SK-N-SH (cell line): ENCODE measurements around the gene EGF. TPM values are rescaled to one million over a fixed set of nuclear protein-coding genes. Genes with fewer than 3 reads are reported as not detected.

Experiments used
- CTCF ChIA-PET: fragments of 300-600, 350-600 bp; formaldehyde crosslinking; extraction: SDS; loops from one replicate; lab custom pipeline; 2021; lab: Yijun Ruan, JAX
- POLR2A ChIA-PET: fragments of 350-600 bp; sonication (Branson Sonifier 250); formaldehyde crosslinking; extraction: SDS; loops from one replicate; lab custom pipeline; 2020; ENCODE audit warnings: antibody characterized with exemption, inconsistent platforms; lab: Yijun Ruan, JAX
- DNase-seq: peaks from one replicate; pipeline ENCODE4 v3.0.0; 2012
- H2AFZ ChIP-seq: fragments of 200-600 bp; sonication (generic); 2 replicates; pipeline ENCODE4 v1.8.1; 2016; ENCODE audit warnings: antibody characterized with exemption, mild to moderate bottlenecking, low read depth
- H3F3A ChIP-seq: fragments of 200-600 bp; sonication (generic); replicated peaks from 2 replicates; pipeline ENCODE3; 2016; ENCODE audit warnings: antibody characterized with exemption, mild to moderate bottlenecking; ENCODE audit not compliant: insufficient read depth
- H3K27ac ChIP-seq, 2 experiments: fragments of 200-500 bp in 1 of 2; fragments of 200-600 bp in 1 of 2; sonication (Bioruptor generic) in 1 of 2; sonication (generic), shearing (Covaris generic) in 1 of 2; 2 replicates each; pipeline versions ENCODE4 v1.5.1 to v1.6.1; 2014 to 2016; ENCODE audit warnings: low read depth in 2 of 2, inconsistent platforms in 1 of 2, low read length in 1 of 2, mild to moderate bottlenecking in 1 of 2, mixed read lengths in 1 of 2
- H3K27me3 ChIP-seq: fragments of 200-600 bp; sonication (generic), shearing (Covaris generic); 2 replicates; pipeline ENCODE4 v1.6.1; 2016; ENCODE audit warnings: mixed run types; ENCODE audit not compliant: insufficient read depth
- H3K36me3 ChIP-seq, 2 experiments: fragments of 200-500 bp in 1 of 2; fragments of 200-600 bp in 1 of 2; sonication (Bioruptor generic) in 1 of 2; sonication (generic) in 1 of 2; replicated peaks in 1 of 2; 2 replicates each; pipeline versions ENCODE3 to v1.5.1; 2014 to 2016; ENCODE audit warnings: low read length in 1 of 2, mild to moderate bottlenecking in 1 of 2; ENCODE audit not compliant: insufficient read depth in 2 of 2, control insufficient read depth in 1 of 2
- H3K4me1 ChIP-seq, 2 experiments: fragments of 200-500 bp in 1 of 2; fragments of 200-600 bp in 1 of 2; sonication (Bioruptor generic) in 1 of 2; sonication (generic), shearing (Covaris generic) in 1 of 2; 2 replicates each; pipeline versions ENCODE4 v1.5.1 to v1.6.1; 2014 to 2016; ENCODE audit warnings: low read depth in 1 of 2, low read length in 1 of 2, mixed run types in 1 of 2; ENCODE audit not compliant: insufficient read depth in 2 of 2, control insufficient read depth in 1 of 2
- H3K4me2 ChIP-seq: fragments of 200-600 bp; sonication (generic), shearing (Covaris generic); 2 replicates; pipeline ENCODE4 v1.6.1; 2017; ENCODE audit warnings: mixed run types
- H3K4me3 ChIP-seq, 2 experiments: fragments of 200-500 bp in 1 of 2; fragments of 200-600 bp in 1 of 2; sonication (Bioruptor generic) in 1 of 2; sonication (generic), shearing (Covaris generic) in 1 of 2; 2 replicates each; pipeline versions ENCODE4 v1.5.1 to v1.8.1; 2014 to 2016; ENCODE audit warnings: low read depth in 2 of 2, inconsistent platforms in 1 of 2, low read length in 1 of 2, mild to moderate bottlenecking in 1 of 2, mixed read lengths in 1 of 2, moderate library complexity in 1 of 2
- H3K79me2 ChIP-seq: fragments of 200-600 bp; sonication (generic); 2 replicates; pipeline ENCODE4 v1.8.1; 2017; ENCODE audit warnings: mild to moderate bottlenecking; ENCODE audit not compliant: insufficient read depth
- H3K9ac ChIP-seq: fragments of 200-600 bp; sonication (generic); 2 replicates; pipeline ENCODE4 v1.6.1; 2017; ENCODE audit warnings: mixed run types
- H3K9me2 ChIP-seq: fragments of 200-600 bp; sonication (generic); 2 replicates; pipeline ENCODE4 v1.6.1; 2017; ENCODE audit warnings: mixed run types
- H3K9me3 ChIP-seq: fragments of 200-600 bp; sonication (generic); 2 replicates; pipeline ENCODE4 v1.6.1; 2017; ENCODE audit warnings: mixed run types, mild to moderate bottlenecking, moderate library complexity
- H4K20me1 ChIP-seq: fragments of 200-600 bp; sonication (generic); 2 replicates; pipeline ENCODE4 v1.6.1; 2017; ENCODE audit warnings: mild to moderate bottlenecking, mixed run types; ENCODE audit not compliant: insufficient read depth
- ELF1 ChIP-seq: IDR thresholded peaks from 2 replicates; pipeline ENCODE4 v1.4.0; 2012
- EZH2phosphoT487 ChIP-seq: fragments of 200-600 bp; sonication (generic); IDR thresholded peaks from 2 replicates; pipeline ENCODE4 v1.6.1; 2017; ENCODE audit warnings: low read depth, mixed run types, mild to moderate bottlenecking, antibody characterized with exemption, moderate library complexity, borderline replicate concordance
- FOXM1 ChIP-seq: IDR thresholded peaks from 2 replicates; pipeline ENCODE4 v1.4.0; 2012; ENCODE audit warnings: low read depth, mild to moderate bottlenecking
- GABPA ChIP-seq: IDR thresholded peaks from 2 replicates; pipeline ENCODE4 v1.4.0; 2012; ENCODE audit warnings: low read depth, mild to moderate bottlenecking
- JUND ChIP-seq: IDR thresholded peaks from 2 replicates; pipeline ENCODE4 v1.4.0; 2012
- MAX ChIP-seq: IDR thresholded peaks from 2 replicates; pipeline ENCODE4 v1.4.0; 2012; ENCODE audit warnings: low read depth
- SIN3A ChIP-seq: IDR thresholded peaks from 2 replicates; pipeline ENCODE4 v1.6.1; 2012; ENCODE audit warnings: low read depth, mild to moderate bottlenecking, low read length, moderate library complexity, borderline replicate concordance
- TEAD4 ChIP-seq: IDR thresholded peaks from 2 replicates; pipeline ENCODE4 v1.4.0; 2012; ENCODE audit warnings: mild to moderate bottlenecking, borderline replicate concordance; ENCODE audit not compliant: insufficient read depth
- USF2 ChIP-seq: fragments of 150-350 bp; IDR thresholded peaks from 2 replicates; pipeline ENCODE4 v1.6.1; 2017; ENCODE audit warnings: antibody characterized with exemption, low read length, low read depth, borderline replicate concordance
- YY1 ChIP-seq: IDR thresholded peaks from 2 replicates; pipeline ENCODE4 v1.4.0; 2012; ENCODE audit warnings: low read depth, mild to moderate bottlenecking
- ZBTB33 ChIP-seq: IDR thresholded peaks from 2 replicates; pipeline ENCODE4 v1.4.0; 2012; ENCODE audit warnings: low read depth, borderline replicate concordance
- WGBS: methylation state at CpG from one replicate; pipeline ENCODE4 v1.1.6; 2017; ENCODE audit warnings: low lambda C conversion rate; 5-methylcytosine and 5-hydroxymethylcytosine counted together
- polyA plus RNA-seq, 3 experiments: library from polyadenylated mRNA; depleted of rRNA; stranded (reverse); fragments of >200 nt; gene quantifications; 2 replicates each; pipeline ENCODE4 v1.2.3, GENCODE V29; 2012
- TF ChIP-seq, protein P1 (sequence below): fragments of 150-350 bp; IDR thresholded peaks from 2 replicates; pipeline ENCODE4 v1.6.1; 2016; ENCODE audit warnings: mild to moderate bottlenecking, low read depth, low read length
- TF ChIP-seq, protein P2 (sequence below): IDR thresholded peaks from 2 replicates; pipeline ENCODE4 v1.6.1; 2012; ENCODE audit warnings: mild to moderate bottlenecking, low read depth, low read length, moderate library complexity

The EGF gene
- polyA plus RNA-seq, 1 of the 3 experiments (the other 2 are of a cell fraction): 0.89 TPM

DNA sequence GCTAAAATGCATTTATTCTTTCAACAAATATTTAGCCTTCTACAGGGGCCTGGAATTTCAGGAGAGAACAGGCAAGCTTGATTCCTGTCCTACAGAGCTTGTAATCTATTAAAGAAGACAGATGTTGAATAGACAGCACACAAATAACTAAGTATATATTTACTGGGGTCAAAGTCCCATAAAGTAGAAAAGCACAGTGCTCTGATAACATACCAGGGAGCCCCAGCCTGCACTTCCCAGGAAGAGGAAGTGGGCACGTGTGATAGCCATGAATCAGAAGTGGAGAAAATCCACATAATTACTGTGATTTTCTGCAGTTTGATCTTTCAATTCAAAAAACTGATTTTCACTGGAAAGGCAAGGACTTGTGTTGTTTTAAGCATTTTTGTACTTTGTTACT is 129.1 kb downstream of the EGF start:
- POLR2A ChIA-PET: no interaction called here
- peaks cover 2% of the 10 kb centered on the region for H3F3A ChIP-seq
- H2AFZ ChIP-seq: no peak overlapping the region
- no peaks in the 10 kb centered on the region for H4K20me1 ChIP-seq
- no peaks in the 10 kb centered on the region for H3K27me3 ChIP-seq
- H3K79me2 ChIP-seq: no peaks in the 10 kb centered on the region
- no peaks in the 10 kb centered on the region for H3K36me3 ChIP-seq
- peaks cover 0 to 13% of the 10 kb centered on the region in 2 experiments; a peak in 1 of 4 replicates for H3K4me1 ChIP-seq
- H3K9ac ChIP-seq: no peak overlapping the region
- DNase-seq: no peak
- no peak overlapping the region for H3K4me2 ChIP-seq
- CTCF ChIA-PET: interaction anchor here (1.8 kb wide), 1 partner anchor 469 kb away, joined by 7 read pairs; no protein-coding TSS in a partner anchor
- TF ChIP-seq YY1: no peak
- TF ChIP-seq TEAD4: no peak
- no peak for TF ChIP-seq JUND
- TF ChIP-seq SIN3A: no peak
- no peak for TF ChIP-seq GABPA
- no peak for TF ChIP-seq ELF1
- no peak for TF ChIP-seq ZBTB33
- TF ChIP-seq MAX: no peak
- TF ChIP-seq, protein P1, sequence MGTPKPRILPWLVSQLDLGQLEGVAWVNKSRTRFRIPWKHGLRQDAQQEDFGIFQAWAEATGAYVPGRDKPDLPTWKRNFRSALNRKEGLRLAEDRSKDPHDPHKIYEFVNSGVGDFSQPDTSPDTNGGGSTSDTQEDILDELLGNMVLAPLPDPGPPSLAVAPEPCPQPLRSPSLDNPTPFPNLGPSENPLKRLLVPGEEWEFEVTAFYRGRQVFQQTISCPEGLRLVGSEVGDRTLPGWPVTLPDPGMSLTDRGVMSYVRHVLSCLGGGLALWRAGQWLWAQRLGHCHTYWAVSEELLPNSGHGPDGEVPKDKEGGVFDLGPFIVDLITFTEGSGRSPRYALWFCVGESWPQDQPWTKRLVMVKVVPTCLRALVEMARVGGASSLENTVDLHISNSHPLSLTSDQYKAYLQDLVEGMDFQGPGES: no peak
- TF ChIP-seq EZH2phosphoT487: no peak
- no peak overlapping the region for H3K4me3 ChIP-seq
- no peak overlapping the region for H3K27ac ChIP-seq
- H3K9me2 ChIP-seq: no peaks in the 10 kb centered on the region
- H3K9me3 ChIP-seq: no peaks in the 10 kb centered on the region
- 76% methylated on average over 1 of the region's 1 CpG for WGBS

DNA sequence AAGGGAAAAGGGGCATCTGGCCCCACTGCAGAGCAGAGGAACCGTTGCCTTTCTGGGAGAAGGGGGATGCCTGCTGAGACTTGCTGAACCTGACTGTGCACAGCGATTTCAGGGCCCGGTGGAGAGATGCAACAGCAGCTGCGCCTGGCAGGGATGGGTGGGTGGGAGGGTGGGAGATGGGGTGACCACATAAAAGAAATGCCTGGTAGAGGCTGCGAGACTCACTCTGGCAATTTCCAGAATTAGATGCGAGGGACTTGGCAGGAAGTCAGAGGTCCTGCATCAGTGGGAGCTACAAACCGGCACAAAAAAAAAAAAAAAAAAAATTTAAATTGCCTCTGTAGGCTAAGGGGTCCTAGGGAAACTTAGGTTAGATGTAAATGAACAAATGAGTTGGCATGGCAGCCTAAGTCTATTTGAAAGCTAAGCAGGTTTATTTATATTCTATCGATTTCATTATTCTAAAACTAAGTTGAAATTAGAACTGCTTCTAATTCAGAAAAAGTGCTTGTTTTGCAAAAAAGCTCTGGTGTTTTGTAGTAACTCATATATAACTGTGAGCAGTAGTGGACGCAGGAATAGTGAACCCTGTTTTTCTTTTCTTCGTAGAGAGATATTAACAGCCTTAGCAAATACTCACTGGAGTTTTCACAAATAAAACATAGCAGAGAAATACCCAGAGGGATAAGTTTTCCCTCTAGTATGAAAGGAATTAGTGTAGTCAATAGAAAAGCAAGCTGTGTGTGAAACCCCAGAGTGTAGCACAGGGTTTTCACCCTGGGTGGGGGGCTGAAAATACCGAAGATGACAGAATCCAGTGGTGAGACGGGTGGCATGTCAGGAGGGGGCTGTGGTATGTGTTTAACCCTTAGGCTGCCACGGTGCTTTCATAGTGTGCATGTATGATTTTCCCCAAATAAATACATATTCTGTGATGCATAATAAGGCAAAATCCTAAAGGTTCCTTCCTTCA is 130.1 kb downstream of the EGF start:
- no peak for DNase-seq
- Histone ChIP-seq H3K9me3 (no peaks in the 10 kb centered on the region), H3K4me2 (no peak overlapping the region), H3K27me3 (no peaks in the 10 kb centered on the region), H3K4me3 (no peak overlapping the region), H3F3A (peaks cover 2% of the 10 kb centered on the region), H3K9me2 (no peaks in the 10 kb centered on the region), H3K36me3 (no peaks in the 10 kb centered on the region), H2AFZ (no peak overlapping the region), H3K4me1 (peaks cover 0 to 13% of the 10 kb centered on the region in 2 experiments; a peak in 1 of 4 replicates), H3K9ac (no peak overlapping the region), H4K20me1 (no peaks in the 10 kb centered on the region), H3K27ac (no peak overlapping the region), H3K79me2 (no peaks in the 10 kb centered on the region)
- ChIA-PET CTCF (interaction anchor here (0.6 to 1.8 kb wide), 3 partner anchors 37 to 1123 kb away, joined by 3 to 7 read pairs (median 3); no protein-coding TSS in a partner anchor), POLR2A (no interaction called here)
- WGBS: 62% methylated on average over 13 of the region's 13 CpGs
- TF ChIP-seq USF2: no peak
- no peak for TF ChIP-seq YY1
- TF ChIP-seq MAX: no peak
- TF ChIP-seq, protein P2, sequence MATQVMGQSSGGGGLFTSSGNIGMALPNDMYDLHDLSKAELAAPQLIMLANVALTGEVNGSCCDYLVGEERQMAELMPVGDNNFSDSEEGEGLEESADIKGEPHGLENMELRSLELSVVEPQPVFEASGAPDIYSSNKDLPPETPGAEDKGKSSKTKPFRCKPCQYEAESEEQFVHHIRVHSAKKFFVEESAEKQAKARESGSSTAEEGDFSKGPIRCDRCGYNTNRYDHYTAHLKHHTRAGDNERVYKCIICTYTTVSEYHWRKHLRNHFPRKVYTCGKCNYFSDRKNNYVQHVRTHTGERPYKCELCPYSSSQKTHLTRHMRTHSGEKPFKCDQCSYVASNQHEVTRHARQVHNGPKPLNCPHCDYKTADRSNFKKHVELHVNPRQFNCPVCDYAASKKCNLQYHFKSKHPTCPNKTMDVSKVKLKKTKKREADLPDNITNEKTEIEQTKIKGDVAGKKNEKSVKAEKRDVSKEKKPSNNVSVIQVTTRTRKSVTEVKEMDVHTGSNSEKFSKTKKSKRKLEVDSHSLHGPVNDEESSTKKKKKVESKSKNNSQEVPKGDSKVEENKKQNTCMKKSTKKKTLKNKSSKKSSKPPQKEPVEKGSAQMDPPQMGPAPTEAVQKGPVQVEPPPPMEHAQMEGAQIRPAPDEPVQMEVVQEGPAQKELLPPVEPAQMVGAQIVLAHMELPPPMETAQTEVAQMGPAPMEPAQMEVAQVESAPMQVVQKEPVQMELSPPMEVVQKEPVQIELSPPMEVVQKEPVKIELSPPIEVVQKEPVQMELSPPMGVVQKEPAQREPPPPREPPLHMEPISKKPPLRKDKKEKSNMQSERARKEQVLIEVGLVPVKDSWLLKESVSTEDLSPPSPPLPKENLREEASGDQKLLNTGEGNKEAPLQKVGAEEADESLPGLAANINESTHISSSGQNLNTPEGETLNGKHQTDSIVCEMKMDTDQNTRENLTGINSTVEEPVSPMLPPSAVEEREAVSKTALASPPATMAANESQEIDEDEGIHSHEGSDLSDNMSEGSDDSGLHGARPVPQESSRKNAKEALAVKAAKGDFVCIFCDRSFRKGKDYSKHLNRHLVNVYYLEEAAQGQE: no peak
- no peak for TF ChIP-seq FOXM1
